ENCODE measurements around the gene NASP. TPM values are rescaled to one million over a fixed set of nuclear protein-coding genes. Genes with fewer than 3 reads are reported as not detected.

The NASP gene
- total and polyA plus RNA-seq, 2 experiments from 2014 or later: 294 to 1,039 TPM

- no peaks in the 10 kb centered on the region for H3K9me2 ChIP-seq (ENCODE audit: insufficient read depth)
- peaks cover 100% of the 10 kb centered on the region for H3K79me2 ChIP-seq (replicated peaks; ENCODE audit: insufficient read depth)
- peaks cover 55% of the 10 kb centered on the region for H3F3A ChIP-seq (replicated peaks; ENCODE audit: low read depth)
- no peaks in the 10 kb centered on the region for H3K27me3 ChIP-seq (ENCODE audit: insufficient read depth)
- H3K4me1 Mint-ChIP-seq: peaks cover 5% of the 10 kb centered on the region
- no peak for TF ChIP-seq EZH2phosphoT487 (IDR thresholded peaks at IDR 0.05; ENCODE audit: unreplicated experiment)
- TF ChIP-seq REST (IDR thresholded peaks at IDR 0.05; ENCODE audit: unreplicated experiment): no peak
- no peak for TF ChIP-seq CREB1 (CRISPR knock-in tag; IDR thresholded peaks at IDR 0.05; ENCODE audit: low read depth)
- no peak overlapping the region; the same call in 1 of the 2 replicates for H3K27ac Mint-ChIP-seq
- peaks cover 88% of the 10 kb centered on the region for H3K36me3 Mint-ChIP-seq (ENCODE audit: low read depth)
- peaks cover 78% of the 10 kb centered on the region for H3K36me3 ChIP-seq (ENCODE audit: insufficient read depth)
- no peak overlapping the region; the same call in 1 of the 2 replicates for H3K27ac ChIP-seq (ENCODE audit: low read depth)
- H3K4me2 ChIP-seq: no peak overlapping the region
- H3K27me3 Mint-ChIP-seq (ENCODE audit: insufficient read depth, low read depth, poor library complexity): no peaks in the 10 kb centered on the region
- H3K4me3 ChIP-seq: no peak overlapping the region
- no peak for ATAC-seq
- peaks cover 68% of the 10 kb centered on the region for H4K20me1 ChIP-seq (replicated peaks; ENCODE audit: insufficient read depth)
- no peaks in the 10 kb centered on the region for H3K9me3 Mint-ChIP-seq
- no peak overlapping the region for H3K4me3 Mint-ChIP-seq
- H2AFZ ChIP-seq: no peak overlapping the region
- no peaks in the 10 kb centered on the region for H3K4me1 ChIP-seq (ENCODE audit: insufficient read depth)
- no peak for DNase-seq (ENCODE audit: low spot score)
These were observed 23.7 kb downstream of the NASP start for GRCh38 chr1:45607404-45608074.

- no peaks in the 10 kb centered on the region for H3K27me3 ChIP-seq (ENCODE audit: insufficient read depth)
- Mint-ChIP-seq H3K27me3 (ENCODE audit: insufficient read depth, low read depth, poor library complexity) (no peaks in the 10 kb centered on the region), H3K4me1 (peaks cover 5% of the 10 kb centered on the region), H3K4me3 (no peak overlapping the region), H3K27ac (no peak overlapping the region), H3K9me3 (no peaks in the 10 kb centered on the region), H3K36me3 (ENCODE audit: low read depth) (peaks cover 90% of the 10 kb centered on the region)
- no peaks in the 10 kb centered on the region for H3K4me1 ChIP-seq (ENCODE audit: insufficient read depth)
- no peak for ATAC-seq
- H2AFZ ChIP-seq: no peak overlapping the region
- H3K79me2 ChIP-seq (replicated peaks; ENCODE audit: insufficient read depth): peaks cover 100% of the 10 kb centered on the region
- DNase-seq (ENCODE audit: low spot score): no peak
- no peak for TF ChIP-seq CTCF (conservative IDR thresholded peaks at IDR 0.05; ENCODE audit: low read depth in 2 of 2)
- no peak for TF ChIP-seq JUNB (IDR thresholded peaks at IDR 0.05; ENCODE audit: unreplicated experiment)
- no peak for TF ChIP-seq REST (IDR thresholded peaks at IDR 0.05; ENCODE audit: unreplicated experiment)
- TF ChIP-seq, protein P1, sequence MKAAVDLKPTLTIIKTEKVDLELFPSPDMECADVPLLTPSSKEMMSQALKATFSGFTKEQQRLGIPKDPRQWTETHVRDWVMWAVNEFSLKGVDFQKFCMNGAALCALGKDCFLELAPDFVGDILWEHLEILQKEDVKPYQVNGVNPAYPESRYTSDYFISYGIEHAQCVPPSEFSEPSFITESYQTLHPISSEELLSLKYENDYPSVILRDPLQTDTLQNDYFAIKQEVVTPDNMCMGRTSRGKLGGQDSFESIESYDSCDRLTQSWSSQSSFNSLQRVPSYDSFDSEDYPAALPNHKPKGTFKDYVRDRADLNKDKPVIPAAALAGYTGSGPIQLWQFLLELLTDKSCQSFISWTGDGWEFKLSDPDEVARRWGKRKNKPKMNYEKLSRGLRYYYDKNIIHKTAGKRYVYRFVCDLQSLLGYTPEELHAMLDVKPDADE (IDR thresholded peaks at IDR 0.05): no peak
- no peak for TF ChIP-seq STAT1 (IDR thresholded peaks at IDR 0.05; ENCODE audit: unreplicated experiment)
- no peak for TF ChIP-seq ZNF114 (CRISPR knock-in tag; IDR thresholded peaks at IDR 0.05)
- TF ChIP-seq CREB1 (CRISPR knock-in tag; IDR thresholded peaks at IDR 0.05; ENCODE audit: low read depth): no peak
- TF ChIP-seq ZNF331 (CRISPR knock-in tag; IDR thresholded peaks at IDR 0.05; ENCODE audit: low read depth): no peak
- peaks cover 64% of the 10 kb centered on the region for H3F3A ChIP-seq (replicated peaks; ENCODE audit: low read depth)
- H3K4me3 ChIP-seq: no peak overlapping the region
- H3K9me2 ChIP-seq (ENCODE audit: insufficient read depth): no peaks in the 10 kb centered on the region
- peak overlapping the region; percentile 35; the same call in 1 of the 2 replicates for H3K27ac ChIP-seq (ENCODE audit: low read depth)
- H3K4me2 ChIP-seq: no peak overlapping the region
- H4K20me1 ChIP-seq (replicated peaks; ENCODE audit: insufficient read depth): peaks cover 71% of the 10 kb centered on the region
- peaks cover 81% of the 10 kb centered on the region for H3K36me3 ChIP-seq (ENCODE audit: insufficient read depth)
These were observed 24.6 kb downstream of the NASP start for GRCh38 chr1:45608175-45609156.
